Measurements from ENCODE around the gene SORBS1.

GRCh38 chr10:95466436-95466835, 94.7 kb downstream of the SORBS1 start:
- TF ChIP-seq CTCF (IDR thresholded peaks at IDR 0.05; ENCODE audit: poor library complexity) = no peak
- no peak for TF ChIP-seq EZH2 (IDR thresholded peaks at IDR 0.05; ENCODE audit: borderline replicate concordance)

Data from hepatocyte (in vitro differentiated cells).